Caco-2 (cell line): ENCODE data around the gene PPFIBP1. TPM values are rescaled to one million over a fixed set of nuclear protein-coding genes. Genes with fewer than 3 reads are reported as not detected.

Experiments used
- BruUV-seq: library from RNA; stranded (reverse); fragments of 400-500 nt; replicated peaks from 2 replicates; lab custom pipeline; 2021; lab: Mats Ljungman, UMichigan
- CTCF ChIA-PET: fragments of 300-600 bp; sonication (Branson Sonifier 250); formaldehyde crosslinking; loops from one replicate; lab custom pipeline; 2022; ENCODE audit warnings: antibody characterized with exemption; lab: Charles Lee
- POLR2A ChIA-PET: fragments of 300-600 bp; sonication (Branson Sonifier 250); formaldehyde crosslinking; loops from one replicate; lab custom pipeline; 2022; ENCODE audit warnings: antibody characterized with exemption; lab: Charles Lee
- DNase-seq, 2 experiments: peaks; one replicate each; pipeline versions ENCODE4 v3.0.0 to v3.0.0-alpha.2; 2020 to 2022
- H3K27me3 ChIP-seq: replicated peaks from 2 replicates; pipeline ENCODE4 v1.6.0; 2011; ENCODE audit warnings: low read length; ENCODE audit not compliant: control insufficient read depth, insufficient read depth
- H3K36me3 ChIP-seq: 2 replicates; pipeline ENCODE4 v1.5.1; 2011; ENCODE audit warnings: low read length; ENCODE audit not compliant: control insufficient read depth, insufficient read depth
- H3K4me1 ChIP-seq: fragments of 250-450 bp; sonication (Bioruptor Pico); 2 replicates; pipeline ENCODE4 v1.5.1; 2020; ENCODE audit warnings: mild to moderate bottlenecking
- H3K4me3 ChIP-seq: 2 replicates; pipeline ENCODE4 v1.5.1; 2011; ENCODE audit warnings: low read depth, mild to moderate bottlenecking, control low read depth, low read length
- H3K9me3 ChIP-seq: fragments of 250-450 bp; sonication (Bioruptor Pico); 2 replicates; pipeline ENCODE4 v1.5.1; 2020; ENCODE audit warnings: mild to moderate bottlenecking, moderate library complexity
- H3K27ac Mint-ChIP-seq: one replicate; pipeline ENCODE4 v1.8.0; 2022; ENCODE audit warnings: mixed read lengths; ENCODE audit not compliant: unreplicated experiment
- H3K27me3 Mint-ChIP-seq: one replicate; pipeline ENCODE4 v1.8.0; 2022; ENCODE audit warnings: mixed read lengths; ENCODE audit not compliant: insufficient read depth, unreplicated experiment
- H3K36me3 Mint-ChIP-seq: one replicate; pipeline ENCODE4 v1.8.0; 2022; ENCODE audit warnings: mild to moderate bottlenecking, mixed read lengths; ENCODE audit not compliant: insufficient read depth, unreplicated experiment
- H3K4me1 Mint-ChIP-seq: one replicate; pipeline ENCODE4 v1.8.0; 2022; ENCODE audit warnings: low read depth, mixed read lengths; ENCODE audit not compliant: unreplicated experiment
- H3K4me3 Mint-ChIP-seq: one replicate; pipeline ENCODE4 v1.8.0; 2022; ENCODE audit warnings: mild to moderate bottlenecking, moderate library complexity, mixed read lengths; ENCODE audit not compliant: unreplicated experiment
- H3K9me3 Mint-ChIP-seq: one replicate; pipeline ENCODE4 v1.8.0; 2022; ENCODE audit warnings: mixed read lengths; ENCODE audit not compliant: unreplicated experiment
- CTCF ChIP-seq, 2 experiments: fragments of 200-600 bp in 1 of 2; IDR thresholded peaks; 1 replicate in 1 of 2; 2 replicates in 1 of 2; pipeline versions ENCODE4 v1.5.1 to v1.8.0; 2011 to 2022; ENCODE audit warnings: antibody characterized with exemption in 1 of 2, control low read depth in 1 of 2, inconsistent platforms in 1 of 2, low read depth in 1 of 2, low read length in 1 of 2, mild to moderate bottlenecking in 1 of 2, moderate library complexity in 1 of 2; ENCODE audit not compliant: insufficient read depth in 1 of 2, severe bottlenecking in 1 of 2, unreplicated experiment in 1 of 2
- intact Hi-C: fragments of 100-400 bp; cut with micrococcal nuclease; formaldehyde crosslinking; loops from one replicate; pipeline ENCODE4 v1.10.0; 2022; ENCODE audit not compliant: unreplicated experiment
- total RNA-seq: library from RNA; stranded (reverse); gene quantifications from 2 replicates; pipeline ENCODE4 v1.2.3, GENCODE V29; 2022

PPFIBP1 gene
- total RNA-seq, 1 experiment from 2014 or later: 109 TPM

DNA sequence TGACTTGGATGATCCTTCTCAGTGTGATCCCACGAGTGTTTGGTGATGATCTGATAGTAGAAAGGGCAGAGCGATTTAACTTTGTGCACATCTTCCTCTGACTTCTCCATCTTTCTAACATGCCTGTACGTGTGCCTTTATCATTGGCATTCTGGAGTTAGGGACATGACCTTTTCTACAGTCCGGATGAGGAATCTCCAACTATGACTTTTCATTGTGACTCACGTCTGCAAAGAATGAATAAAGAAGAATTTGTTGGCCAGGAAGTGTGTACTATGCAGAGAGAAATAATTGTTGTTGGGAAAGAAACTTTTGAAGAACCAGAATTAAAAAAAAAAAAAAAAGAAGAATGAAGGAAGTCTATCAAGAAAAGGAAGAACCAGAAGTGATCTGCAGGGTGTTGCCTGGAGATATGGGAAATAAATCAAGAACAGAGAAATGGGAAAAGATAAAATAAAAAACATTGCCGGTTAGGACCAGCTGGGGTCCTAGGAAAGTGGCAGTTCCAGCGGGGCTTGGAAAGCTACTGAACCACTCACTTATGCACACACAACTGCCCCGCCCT is 25.3 kb downstream of the PPFIBP1 start:
- Mint-ChIP-seq H3K4me1 (peaks cover 36% of the 10 kb centered on the region), H3K9me3 (peaks cover 4% of the 10 kb centered on the region), H3K27ac (peak overlapping the region; percentile 72), H3K36me3 (peaks cover 20% of the 10 kb centered on the region), H3K4me3 (peak overlapping the region; percentile 4), H3K27me3 (no peaks in the 10 kb centered on the region)
- POLR2A ChIA-PET: interaction anchor here (0.5 to 1.3 kb wide), 2 partner anchors 9 to 26 kb away, joined by 3 to 7 read pairs; partner anchors contain the start of gene PPFIBP1
- DNase-seq: no peak
- CTCF ChIA-PET: interaction anchor here (0.6 to 0.8 kb wide), 2 partner anchors 63 to 349 kb away, joined by 4 to 7 read pairs; no protein-coding TSS in a partner anchor
- Histone ChIP-seq H3K9me3 (no peaks in the 10 kb centered on the region), H3K4me3 (no peak overlapping the region), H3K4me1 (peaks cover 27% of the 10 kb centered on the region), H3K27me3 (no peaks in the 10 kb centered on the region), H3K36me3 (no peaks in the 10 kb centered on the region)
- TF ChIP-seq CTCF (IDR thresholded peaks at IDR 0.05; ENCODE audit: insufficient read depth in 1 of 2, low read depth in 1 of 2, low read length in 1 of 2, severe bottlenecking in 1 of 2, unreplicated experiment in 1 of 2): no peak
- no TSS peak for BruUV-seq
- intact Hi-C loops: no loop called here

DNA sequence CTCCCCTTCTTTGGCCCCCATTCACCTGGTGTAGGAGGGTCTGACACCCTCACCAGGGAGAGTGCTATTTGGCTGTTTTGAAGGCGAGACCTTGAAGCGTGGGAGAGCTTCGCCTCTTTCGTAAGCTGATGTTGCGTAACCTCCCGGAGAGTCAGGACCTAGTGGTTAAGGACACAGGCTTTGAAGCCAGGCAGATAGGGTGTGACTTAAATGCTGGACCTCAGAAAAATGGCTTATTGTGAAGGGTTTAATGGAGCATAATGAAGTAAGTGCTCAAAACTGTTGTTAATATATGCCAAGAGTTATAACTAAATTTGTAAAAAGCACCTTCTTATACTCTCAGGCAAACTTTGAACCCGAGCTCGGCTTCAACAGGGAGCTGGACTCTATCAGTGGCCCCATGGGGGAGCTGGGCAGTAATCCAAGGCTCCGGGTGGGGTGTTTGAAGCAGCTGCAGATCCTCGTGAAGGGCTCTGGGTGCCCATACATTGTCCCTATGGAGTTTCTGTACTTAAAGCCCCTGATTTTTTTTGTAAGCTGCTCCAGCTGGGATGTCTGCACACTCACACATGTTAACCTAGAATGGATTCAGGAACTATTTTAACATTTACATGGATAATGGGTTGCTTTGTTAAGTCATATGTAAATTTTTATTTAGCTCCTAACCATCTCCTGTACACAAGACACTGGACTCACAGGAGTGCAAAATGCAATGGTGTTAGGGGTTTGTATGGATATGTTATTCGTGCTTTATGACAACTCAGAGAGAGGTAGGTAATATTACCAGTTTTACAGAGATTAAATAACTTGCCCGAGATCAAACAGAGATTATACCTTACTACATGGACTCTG is 26.0 kb downstream of the PPFIBP1 start:
- BruUV-seq: no TSS peak
- intact Hi-C loops: no loop called here

More for the DNA sequence above, 26.0 kb downstream of the PPFIBP1 start:
- Mint-ChIP-seq H3K9me3 (no peaks in the 10 kb centered on the region), H3K36me3 (peaks cover 20% of the 10 kb centered on the region), H3K27me3 (no peaks in the 10 kb centered on the region), H3K4me1 (peaks cover 43% of the 10 kb centered on the region), H3K27ac (peak overlapping the region; percentile 72), H3K4me3 (peak overlapping the region; percentile 4)
- peak; percentile 87 to 91 for DNase-seq
- Histone ChIP-seq H3K9me3 (no peaks in the 10 kb centered on the region), H3K4me3 (no peak overlapping the region), H3K27me3 (no peaks in the 10 kb centered on the region), H3K4me1 (peaks cover 27% of the 10 kb centered on the region), H3K36me3 (no peaks in the 10 kb centered on the region)
- POLR2A ChIA-PET: interaction anchor here (0.5 to 1.3 kb wide), 2 partner anchors 8 to 26 kb away, joined by 3 to 7 read pairs; partner anchors contain the start of gene PPFIBP1
- TF ChIP-seq CTCF (IDR thresholded peaks at IDR 0.05; ENCODE audit: insufficient read depth in 1 of 2, low read depth in 1 of 2, low read length in 1 of 2, severe bottlenecking in 1 of 2, unreplicated experiment in 1 of 2): no peak
- CTCF ChIA-PET: interaction anchor here (0.8 kb wide), 1 partner anchor 63 kb away, joined by 4 read pairs; no protein-coding TSS in a partner anchor
